IgD-negative memory B cell (primary cell): Measurements from ENCODE around the gene AXL. TPM values are rescaled to one million over a fixed set of nuclear protein-coding genes. Genes with fewer than 3 reads are reported as not detected.

Experiments used
- H3K27ac Mint-ChIP-seq, 3 donors: one replicate each; pipeline ENCODE4 v1.8.0; 2020 to 2022; ENCODE audit warnings: mild to moderate bottlenecking in 3 of 3, mixed read lengths in 3 of 3, moderate library complexity in 1 of 3
- H3K27me3 Mint-ChIP-seq: one replicate; pipeline ENCODE4 v1.8.0; 2021; ENCODE audit warnings: mixed read lengths
- H3K36me3 Mint-ChIP-seq: one replicate; pipeline ENCODE4 v1.8.0; 2020; ENCODE audit warnings: mild to moderate bottlenecking, mixed read lengths
- H3K4me1 Mint-ChIP-seq, 3 donors: one replicate each; pipeline ENCODE4 v1.8.0; 2020 to 2022; ENCODE audit warnings: mixed read lengths in 3 of 3, mild to moderate bottlenecking in 1 of 3
- H3K4me3 Mint-ChIP-seq, 4 donors: one replicate each; pipeline ENCODE4 v1.8.0; 2020 to 2022; ENCODE audit warnings: mild to moderate bottlenecking in 4 of 4, mixed read lengths in 4 of 4, moderate library complexity in 3 of 4
- H3K9me3 Mint-ChIP-seq, 3 donors: one replicate each; pipeline ENCODE4 v1.8.0; 2020 to 2021; ENCODE audit warnings: mixed read lengths in 3 of 3, mild to moderate bottlenecking in 1 of 3
- polyA plus RNA-seq: library from polyadenylated mRNA; unstranded; fragments of 300-500 nt; fragmentation: Illumina TruSeq; gene quantifications from one replicate; pipeline ENCODE4 v1.2.3, GENCODE V29; 2021

AXL gene
- polyA plus RNA-seq, 1 donor from 2014 or later: 0.06 TPM

- peaks cover 3% of the 10 kb centered on the region for H3K36me3 Mint-ChIP-seq
- no peaks in the 10 kb centered on the region for H3K9me3 Mint-ChIP-seq
Observed at GRCh38 chr19:41310033-41310831, 91.2 kb downstream of the AXL start, which contains the start of gene CCDC97. Gene CCDC97 (plus strand): TSS chr19:41310172. CDS start chr19:41310311, 139 bp downstream.

GRCh38 chr19:41311072-41311471 is 92.0 kb downstream of the AXL start:
- Mint-ChIP-seq H3K4me3 (peak overlapping the region; percentile 97 to 99 (median 99)), H3K27ac (peak overlapping the region in 2 of 3 donors; percentile 100)

More at GRCh38 chr19:41310033-41310831, 91.2 kb downstream of the AXL start, which contains the start of gene CCDC97:
- Mint-ChIP-seq H3K27ac (peak within 1 kb of the TSS; percentile 99 to 100 (median 100)), H3K27me3 (no peaks in the 10 kb centered on the region), H3K4me1 (peaks cover 37 to 48% (median 37%) of the 10 kb centered on the region in 3 donors), H3K4me3 (peak within 1 kb of the TSS; percentile 97 to 99 (median 99))

More at GRCh38 chr19:41311072-41311471, 92.0 kb downstream of the AXL start:
- Mint-ChIP-seq H3K4me1 (peaks cover 37 to 49% (median 38%) of the 10 kb centered on the region in 3 donors), H3K36me3 (peaks cover 3% of the 10 kb centered on the region), H3K27me3 (no peaks in the 10 kb centered on the region), H3K9me3 (no peaks in the 10 kb centered on the region)

Other genes starting within 250 kb of the AXL start
- not detected for gene CYP2B6, start 227.9 kb upstream of the AXL start, polyA plus RNA-seq
- gene CYP2A13, start 130.8 kb upstream of the AXL start, polyA plus RNA-seq: not detected
- gene CYP2F1, start 104.8 kb upstream of the AXL start, polyA plus RNA-seq: not detected
- not detected for gene CYP2S1, start 26.0 kb upstream of the AXL start, polyA plus RNA-seq
- 80.9 TPM for gene HNRNPUL1, start 45.1 kb downstream of the AXL start, polyA plus RNA-seq
- 34.5 TPM for gene CCDC97, start 90.9 kb downstream of the AXL start, polyA plus RNA-seq
- gene TGFB1, start 134.7 kb downstream of the AXL start, polyA plus RNA-seq: 49.3 TPM
- gene B9D2, start 144.9 kb downstream of the AXL start, polyA plus RNA-seq: 10.5 TPM
- gene TMEM91, start 157.3 kb downstream of the AXL start, polyA plus RNA-seq: 1.8 TPM
- 75.1 TPM for gene EXOSC5, start 178.1 kb downstream of the AXL start, polyA plus RNA-seq
- 63.4 TPM for gene BCKDHA, start 178.6 kb downstream of the AXL start, polyA plus RNA-seq
- 0.59 TPM for gene B3GNT8, start 208.2 kb downstream of the AXL start, polyA plus RNA-seq
- 47.0 TPM for gene DMAC2, start 220.7 kb downstream of the AXL start, polyA plus RNA-seq
- not detected for gene ERICH4, start 223.9 kb downstream of the AXL start, polyA plus RNA-seq